ENCODE results near the gene SYT1.

SYT1 gene

GRCh38 chr12:79351251-79351650 is 486.7 kb downstream of the SYT1 start:
- DNase-seq (ENCODE audit: low read depth in 2 of 2) = no peak

GRCh38 chr12:79356216-79356615 is 491.6 kb downstream of the SYT1 start:
- no peak for DNase-seq (ENCODE audit: low read depth in 2 of 2)

GRCh38 chr12:79357048-79357447 is 492.5 kb downstream of the SYT1 start:
- no peak for DNase-seq (ENCODE audit: low read depth in 2 of 2)

- no peak for DNase-seq (ENCODE audit: low read depth in 2 of 2)
Observed at GRCh38 chr12:79358716-79359300, 494.2 kb downstream of the SYT1 start.

- DNase-seq (ENCODE audit: low read depth in 2 of 2) = no peak
Observed at GRCh38 chr12:79360286-79360685, 495.7 kb downstream of the SYT1 start.

GRCh38 chr12:79360936-79361335 is 496.4 kb downstream of the SYT1 start:
- DNase-seq (ENCODE audit: low read depth in 2 of 2) = no peak

- DNase-seq (ENCODE audit: low read depth in 2 of 2) = no peak
Observed at GRCh38 chr12:79364197-79364596, 499.6 kb downstream of the SYT1 start.

- DNase-seq (ENCODE audit: low read depth in 2 of 2) = no peak
Observed at GRCh38 chr12:79366374-79366773, 501.8 kb downstream of the SYT1 start.

- DNase-seq (ENCODE audit: low read depth in 2 of 2) = no peak
Observed at GRCh38 chr12:79367032-79367589, 502.5 kb downstream of the SYT1 start.

GRCh38 chr12:79370021-79370420 is 505.4 kb downstream of the SYT1 start:
- no peak for DNase-seq (ENCODE audit: low read depth in 2 of 2)

GRCh38 chr12:79371226-79371625 is 506.7 kb downstream of the SYT1 start:
- no peak for DNase-seq (ENCODE audit: low read depth in 2 of 2)

GRCh38 chr12:79373896-79374499 is 509.4 kb downstream of the SYT1 start:
- no peak for DNase-seq (ENCODE audit: low read depth in 2 of 2)

GRCh38 chr12:79374545-79374944 is 510.0 kb downstream of the SYT1 start:
- no peak for DNase-seq (ENCODE audit: low read depth in 2 of 2)

GRCh38 chr12:79375050-79375449 is 510.5 kb downstream of the SYT1 start:
- no peak for DNase-seq (ENCODE audit: low read depth in 2 of 2)

- no peak for DNase-seq (ENCODE audit: low read depth in 2 of 2)
Observed at GRCh38 chr12:79378496-79378895, 513.9 kb downstream of the SYT1 start.

- no peak for DNase-seq (ENCODE audit: low read depth in 2 of 2)
Observed at GRCh38 chr12:79380402-79380801, 515.8 kb downstream of the SYT1 start.

GRCh38 chr12:79381248-79382208 is 517.0 kb downstream of the SYT1 start:
- no peak for DNase-seq (ENCODE audit: low read depth in 2 of 2)

- DNase-seq (ENCODE audit: low read depth in 2 of 2) = no peak
Observed at GRCh38 chr12:79384551-79384950, 520.0 kb downstream of the SYT1 start.

- DNase-seq (ENCODE audit: low read depth in 2 of 2) = no peak
Observed at GRCh38 chr12:79388011-79388410, 523.4 kb downstream of the SYT1 start.

- DNase-seq (ENCODE audit: low read depth in 2 of 2) = no peak
Observed at GRCh38 chr12:79393842-79394241, 529.3 kb downstream of the SYT1 start.

- DNase-seq (ENCODE audit: low read depth in 2 of 2) = no peak
Observed at GRCh38 chr12:79397609-79398008, 533.0 kb downstream of the SYT1 start.

GRCh38 chr12:79400481-79400880 is 535.9 kb downstream of the SYT1 start:
- DNase-seq (ENCODE audit: low read depth in 2 of 2) = no peak
